HG03439 (cell line): ENCODE measurements around the gene TMEM9.
A peak's percentile ranks its signal among the peaks of the same experiment; 100 is the strongest.

Experiments
- ATAC-seq: cut with Tn5 transposase; IDR thresholded peaks from one replicate; pipeline ENCODE4 v1.9.1; 2021; ENCODE audit warnings: mild to moderate bottlenecking, moderate library complexity; ENCODE audit not compliant: unreplicated experiment

The TMEM9 gene

GRCh38 chr1:201154389-201155165, at the start of gene TMEM9:
TMEM9 (minus strand) TSS chr1:201154474; CDS start chr1:201153923, 551 bp downstream.
- peak; percentile 96 for ATAC-seq

DNA sequence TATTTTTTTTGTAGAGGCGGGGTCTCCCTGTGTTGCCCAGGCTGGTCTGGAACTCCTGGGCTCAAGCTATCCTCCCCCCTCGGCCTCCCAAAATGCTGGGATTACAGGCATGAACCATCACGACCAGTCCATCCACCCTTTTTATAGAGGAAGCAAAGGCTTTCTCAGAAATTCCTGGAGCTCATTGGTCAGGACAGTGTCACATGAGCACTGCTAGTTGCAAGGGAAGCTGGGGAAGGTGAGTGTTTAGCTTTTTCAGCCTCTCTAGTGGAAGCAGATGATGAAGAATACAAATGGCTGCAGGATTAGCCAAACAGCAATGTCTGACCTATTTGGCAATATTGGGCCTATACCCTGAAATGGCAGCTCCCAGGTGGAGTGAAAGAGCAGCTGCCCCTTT, 44.3 kb upstream of the TMEM9 start:
- ATAC-seq = no peak

GRCh38 chr1:201194046-201194445, 39.8 kb upstream of the TMEM9 start:
- no peak for ATAC-seq

DNA sequence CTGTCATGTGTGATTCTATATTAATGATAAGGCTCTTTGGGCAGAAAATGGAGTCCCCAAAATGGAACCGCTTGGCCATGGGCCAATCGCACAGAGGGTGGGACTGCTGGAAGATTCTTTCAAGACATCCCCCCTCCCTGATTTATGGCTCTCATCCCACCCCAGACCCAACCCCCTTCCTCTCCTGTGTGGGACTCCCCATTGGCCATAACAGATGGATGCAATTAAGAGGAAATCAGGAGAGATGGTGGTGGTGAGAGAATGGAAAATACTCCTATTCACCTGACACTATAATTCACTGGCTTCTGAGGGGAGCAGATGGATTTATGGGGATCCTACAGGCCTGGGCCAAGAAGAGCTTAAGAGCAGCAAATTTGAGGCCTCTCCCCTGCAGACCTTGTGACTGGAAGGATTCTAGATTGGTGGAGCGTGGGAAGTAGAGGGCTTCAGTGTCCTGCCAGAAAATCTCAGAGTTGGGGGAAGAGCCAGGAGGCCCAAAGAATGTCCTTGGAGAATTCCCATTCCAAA, 38.1 kb upstream of the TMEM9 start:
- ATAC-seq = no peak

GRCh38 chr1:201191653-201192260, 37.5 kb upstream of the TMEM9 start:
- no peak for ATAC-seq

GRCh38 chr1:201190624-201191051, 36.4 kb upstream of the TMEM9 start, which contains the start of gene IGFN1:
IGFN1 (plus strand) TSS chr1:201190824; CDS start chr1:201193294, 2,470 bp downstream.
- no peak for ATAC-seq

GRCh38 chr1:201190005-201190404, 35.7 kb upstream of the TMEM9 start:
- no peak for ATAC-seq

GRCh38 chr1:201189085-201189484, 34.8 kb upstream of the TMEM9 start:
- no peak for ATAC-seq

DNA sequence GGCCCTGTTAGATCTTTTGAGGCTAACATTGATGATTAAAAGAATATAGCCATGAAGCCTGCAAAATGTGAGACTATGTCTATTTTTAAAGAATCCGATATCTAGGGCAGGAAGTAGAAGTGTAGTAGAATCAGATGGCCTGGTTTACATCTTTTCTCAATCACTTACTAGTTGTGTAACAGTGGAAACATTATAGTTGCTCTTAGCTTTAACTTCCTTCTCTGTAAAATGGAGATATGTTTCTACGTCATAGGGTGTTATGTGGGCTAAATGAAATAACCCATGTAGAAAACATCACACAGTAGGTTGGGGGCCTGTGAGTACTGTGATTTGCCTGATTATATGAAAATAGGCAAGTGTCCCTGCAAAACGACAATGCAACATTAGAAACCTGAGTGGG, 31.9 kb upstream of the TMEM9 start:
- no peak for ATAC-seq

GRCh38 chr1:201185527-201186128, 31.4 kb upstream of the TMEM9 start:
- no peak for ATAC-seq

- ATAC-seq = no peak
Measured at GRCh38 chr1:201185123-201185453, 30.8 kb upstream of the TMEM9 start.

DNA sequence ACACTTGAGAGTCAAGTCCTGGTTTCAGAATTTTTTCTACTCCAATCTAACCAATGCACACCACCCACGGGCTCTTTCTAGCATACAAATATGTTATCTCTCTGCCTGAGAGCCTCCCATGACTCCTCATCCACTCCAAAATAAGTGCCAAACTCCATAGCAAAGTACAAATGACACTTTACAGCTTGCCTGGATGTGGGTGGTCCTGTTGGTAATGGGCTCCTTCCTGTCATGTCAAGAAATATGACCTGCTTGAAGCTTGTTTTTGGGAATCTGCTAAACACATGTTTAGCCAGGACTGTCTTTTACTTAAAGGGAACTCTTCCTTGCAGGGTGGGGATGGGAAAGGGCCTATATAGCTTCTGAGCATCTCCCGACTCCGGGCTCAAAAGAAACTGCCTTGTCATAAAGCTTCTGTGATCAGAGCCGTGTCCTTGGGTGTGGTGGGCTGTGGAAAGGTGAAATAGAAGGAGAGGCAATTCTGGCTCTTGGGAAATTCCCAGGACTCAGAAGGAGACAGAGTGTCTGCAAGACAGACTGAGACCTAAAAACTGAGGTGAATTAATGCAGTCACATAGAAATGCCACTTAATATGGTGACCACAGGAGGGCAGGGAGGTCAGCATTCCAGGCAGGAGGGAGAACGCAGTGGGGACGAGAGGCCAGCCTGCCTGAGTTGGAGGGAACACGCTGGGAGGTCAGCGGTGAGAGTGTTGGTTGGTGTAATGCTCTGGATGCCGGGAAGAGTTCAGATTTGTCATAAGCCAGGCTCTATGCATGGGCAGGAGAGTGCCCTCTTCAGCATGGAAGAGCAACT, 30.2 kb upstream of the TMEM9 start:
- ATAC-seq = no peak

DNA sequence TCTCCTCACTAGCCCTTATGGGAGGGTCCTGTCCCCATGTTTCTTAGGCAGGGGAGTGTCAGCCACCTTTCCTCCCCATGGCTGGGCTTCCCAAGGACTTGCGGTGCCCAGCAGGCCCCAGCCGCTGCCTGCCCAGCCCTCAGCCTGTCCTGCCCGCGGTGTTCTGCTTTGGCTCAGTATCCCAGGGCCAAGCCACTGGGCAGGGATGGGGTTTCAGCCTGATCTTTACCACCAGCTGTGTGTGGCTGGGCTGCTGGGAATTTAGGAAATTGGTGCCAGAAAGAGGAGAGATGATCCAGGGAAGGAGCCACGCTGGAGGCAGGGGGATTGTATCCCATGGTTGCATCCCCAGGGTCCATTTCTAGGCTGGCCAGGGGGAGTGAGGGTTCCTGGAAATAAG, 29.5 kb upstream of the TMEM9 start:
- no peak for ATAC-seq

DNA sequence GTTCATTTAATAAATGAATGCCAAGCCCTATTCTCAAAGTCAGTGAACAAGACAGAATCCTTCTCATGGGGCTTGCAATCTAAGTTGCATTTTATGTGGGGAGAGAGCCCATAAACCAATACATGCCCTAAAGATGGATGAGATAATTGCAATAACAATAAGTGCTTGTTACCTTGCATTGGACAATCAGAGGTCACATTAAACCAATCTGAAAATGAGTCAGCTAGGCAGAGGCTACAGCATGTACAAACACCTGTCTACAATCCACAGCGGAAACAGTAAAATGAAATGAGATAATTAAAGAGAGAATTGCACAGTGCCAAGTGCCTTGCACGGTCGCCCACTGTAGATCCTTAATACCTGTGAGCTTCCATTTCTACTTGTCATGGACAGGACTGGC, 28.9 kb upstream of the TMEM9 start:
- ATAC-seq = no peak

DNA sequence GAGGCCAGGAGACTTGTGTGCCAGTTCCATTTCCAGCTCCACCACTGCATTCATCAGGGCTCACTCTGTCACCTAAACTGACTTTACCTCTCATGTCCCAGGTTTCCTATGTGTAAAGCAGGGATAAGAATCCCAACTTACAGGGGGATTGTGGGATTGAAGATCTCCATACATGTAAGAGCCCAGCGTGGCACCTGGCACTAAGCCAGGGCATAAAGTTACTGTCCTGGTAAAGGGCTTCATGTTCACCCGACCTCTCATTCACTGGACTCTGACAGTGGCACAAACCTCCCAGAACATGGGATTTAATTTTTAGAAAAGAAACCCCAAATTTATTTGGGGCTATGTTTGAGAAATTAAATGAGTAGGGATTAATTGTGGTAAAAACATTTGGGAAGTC, 27.5 kb upstream of the TMEM9 start:
- no peak for ATAC-seq

DNA sequence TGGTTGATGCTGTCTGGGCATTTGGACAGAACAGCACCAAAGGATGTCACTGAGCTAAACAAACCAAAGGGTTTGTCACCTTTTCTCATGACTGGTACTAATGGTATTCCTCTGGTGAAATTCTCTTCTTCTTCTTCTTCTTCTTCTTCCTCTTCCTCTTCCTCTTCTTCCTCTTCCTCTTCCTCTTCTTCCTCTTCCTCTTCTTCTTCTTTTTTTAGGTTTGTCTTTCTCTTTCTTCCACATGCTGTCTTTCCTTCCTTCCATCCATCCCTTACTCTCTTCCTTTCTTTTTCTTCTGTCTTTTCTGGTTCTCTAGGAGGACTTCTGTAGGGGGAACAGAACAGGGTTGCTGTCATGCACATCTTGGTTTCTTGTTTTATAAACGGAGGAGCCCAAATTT, 27.0 kb upstream of the TMEM9 start:
- no peak for ATAC-seq

- ATAC-seq = no peak
Measured at GRCh38 chr1:201180901-201181300, 26.6 kb upstream of the TMEM9 start.

- no peak for ATAC-seq
Measured at GRCh38 chr1:201180141-201180540, 25.9 kb upstream of the TMEM9 start.

DNA sequence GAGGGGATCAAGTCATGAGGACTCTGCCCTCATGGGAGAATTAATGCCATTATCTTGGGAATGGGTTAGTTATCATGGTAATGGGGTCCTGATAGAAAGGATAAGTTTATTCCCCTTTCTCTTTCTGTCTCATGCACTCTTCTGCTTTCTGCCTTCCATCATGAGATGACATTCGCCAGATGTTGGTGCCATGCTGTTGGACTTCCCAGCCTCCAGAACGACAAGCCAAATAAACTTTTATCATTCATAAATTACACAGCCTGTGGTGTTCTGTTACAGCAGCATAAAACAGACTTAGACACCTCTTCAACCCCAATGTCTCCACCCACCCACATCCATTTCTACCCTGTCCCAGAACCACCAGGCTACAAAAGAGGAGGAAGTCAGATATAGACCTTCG, 24.4 kb upstream of the TMEM9 start:
- no peak for ATAC-seq

DNA sequence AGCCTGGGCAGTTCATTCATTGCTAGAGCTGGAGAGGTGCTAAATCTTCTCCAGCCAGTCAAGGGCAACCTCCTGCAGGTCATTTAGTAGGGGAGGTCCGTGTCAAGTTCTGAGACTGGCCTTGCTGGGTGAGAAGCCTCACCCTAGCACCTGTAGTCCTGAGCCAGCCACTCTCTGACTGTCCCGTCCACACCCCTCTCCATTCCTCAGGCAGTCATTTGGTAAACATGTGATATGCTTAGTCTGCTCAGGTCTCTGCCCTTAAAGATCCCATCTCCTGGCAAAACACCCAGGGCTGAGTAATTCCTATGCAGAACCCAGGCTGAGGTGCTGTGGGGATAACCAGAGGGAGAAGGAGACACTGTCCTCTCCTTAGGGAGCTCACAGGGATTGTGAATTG, 22.7 kb upstream of the TMEM9 start:
- no peak for ATAC-seq

DNA sequence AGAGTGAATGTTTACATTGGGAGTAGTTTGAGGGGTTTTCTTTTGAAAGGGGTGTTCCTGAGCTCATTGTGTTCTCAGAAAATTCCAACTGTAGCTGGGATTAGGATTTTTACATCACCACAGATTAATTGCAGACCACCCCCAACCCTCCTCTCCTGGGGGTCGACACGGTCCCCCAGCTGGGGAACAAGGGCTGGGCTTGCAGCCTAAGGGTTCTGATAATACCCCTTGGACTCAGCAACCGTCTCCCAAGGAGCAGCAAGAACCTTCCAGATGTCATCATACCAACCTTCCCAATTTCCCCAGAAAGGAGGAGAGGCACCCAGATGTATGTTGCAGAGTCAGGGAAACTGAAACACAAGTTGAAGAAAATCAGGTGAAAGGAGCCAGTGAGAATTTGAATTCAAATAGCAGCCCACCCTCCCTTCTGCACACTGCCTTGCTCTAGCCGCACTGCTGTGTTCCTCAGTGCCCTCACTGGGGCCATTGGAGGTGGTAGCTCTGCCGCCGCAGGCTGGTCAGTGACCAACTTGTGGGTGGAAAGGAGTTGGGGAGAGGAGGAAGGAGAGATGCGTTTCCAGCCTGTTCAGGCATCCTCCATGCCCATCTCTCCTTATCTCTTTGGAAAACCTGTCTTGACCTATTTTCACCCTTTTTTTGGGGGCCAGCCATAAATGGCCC, 21.7 kb upstream of the TMEM9 start:
- ATAC-seq = no peak
